ENCODE results near the gene PLEKHD1.

DNA sequence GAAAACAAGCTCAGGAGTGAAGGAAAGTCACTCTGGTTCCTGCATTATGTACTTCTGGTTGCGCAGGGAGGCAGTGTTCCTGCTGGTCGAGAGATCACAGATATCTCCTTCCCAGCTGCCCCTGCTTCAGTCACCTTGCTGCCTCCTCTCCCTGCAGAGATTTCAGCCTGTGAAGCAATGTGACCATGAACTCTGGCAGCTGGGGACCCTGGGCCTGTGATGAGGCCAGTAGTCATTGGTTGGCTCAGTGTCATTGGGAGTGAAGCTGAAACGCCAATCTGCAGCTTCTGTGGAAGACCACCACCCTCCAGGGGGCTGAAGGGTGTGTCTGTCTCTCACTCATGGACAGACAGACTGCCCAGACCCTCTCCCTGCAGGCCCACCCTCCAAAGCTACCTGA is 45.0 kb downstream of the PLEKHD1 start:
- no peak for TF ChIP-seq EZH2 (IDR thresholded peaks at IDR 0.05; ENCODE audit: borderline replicate concordance, low read length)
- TF ChIP-seq, protein P1, sequence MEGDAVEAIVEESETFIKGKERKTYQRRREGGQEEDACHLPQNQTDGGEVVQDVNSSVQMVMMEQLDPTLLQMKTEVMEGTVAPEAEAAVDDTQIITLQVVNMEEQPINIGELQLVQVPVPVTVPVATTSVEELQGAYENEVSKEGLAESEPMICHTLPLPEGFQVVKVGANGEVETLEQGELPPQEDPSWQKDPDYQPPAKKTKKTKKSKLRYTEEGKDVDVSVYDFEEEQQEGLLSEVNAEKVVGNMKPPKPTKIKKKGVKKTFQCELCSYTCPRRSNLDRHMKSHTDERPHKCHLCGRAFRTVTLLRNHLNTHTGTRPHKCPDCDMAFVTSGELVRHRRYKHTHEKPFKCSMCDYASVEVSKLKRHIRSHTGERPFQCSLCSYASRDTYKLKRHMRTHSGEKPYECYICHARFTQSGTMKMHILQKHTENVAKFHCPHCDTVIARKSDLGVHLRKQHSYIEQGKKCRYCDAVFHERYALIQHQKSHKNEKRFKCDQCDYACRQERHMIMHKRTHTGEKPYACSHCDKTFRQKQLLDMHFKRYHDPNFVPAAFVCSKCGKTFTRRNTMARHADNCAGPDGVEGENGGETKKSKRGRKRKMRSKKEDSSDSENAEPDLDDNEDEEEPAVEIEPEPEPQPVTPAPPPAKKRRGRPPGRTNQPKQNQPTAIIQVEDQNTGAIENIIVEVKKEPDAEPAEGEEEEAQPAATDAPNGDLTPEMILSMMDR (conservative IDR thresholded peaks at IDR 0.05 in 1 of 2, IDR thresholded peaks at IDR 0.05 in 1 of 2; ENCODE audit: extremely low read depth in 1 of 2, insufficient read depth in 1 of 2, low read depth in 1 of 2, low read length in 2 of 2) = no peak

Data from mammary epithelial cell (primary cell).